ENCODE data around the gene SVOP. TPM values are rescaled to one million over a fixed set of nuclear protein-coding genes. Genes with fewer than 3 reads are reported as not detected.
A peak's percentile ranks its signal among the peaks of the same experiment; 100 is the strongest.

Gene SVOP
- total and polyA plus RNA-seq, 2 experiments from 2014 or later: 0.10 TPM; not detected in 1

DNA sequence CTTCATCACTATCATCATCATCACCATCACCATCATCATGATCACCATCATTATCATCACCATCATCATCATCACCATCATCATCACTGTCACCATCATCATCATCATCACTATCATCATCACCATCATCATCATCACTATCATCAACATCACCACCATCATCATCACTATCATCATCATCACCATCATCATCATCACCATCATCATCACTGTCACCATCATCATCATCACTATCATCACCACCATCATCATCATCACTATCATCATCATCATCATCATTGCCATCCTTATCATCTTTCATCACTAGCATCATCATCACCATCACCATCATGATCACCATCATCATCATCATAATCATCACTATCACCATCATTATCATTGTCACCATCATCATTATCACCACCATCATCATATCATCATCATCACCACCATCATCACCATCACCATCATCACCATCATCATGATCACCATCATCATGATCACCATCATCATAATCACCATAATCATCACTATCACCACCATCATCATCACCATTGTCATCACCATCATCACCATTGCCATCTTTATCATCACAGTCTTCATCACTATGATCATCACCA lies 38.1 kb downstream of the SVOP start (continued):
- TF ChIP-seq ZNF462 (CRISPR knock-in tag; IDR thresholded peaks at IDR 0.05) (no peak), JUNB (IDR thresholded peaks at IDR 0.05; ENCODE audit: unreplicated experiment) (no peak), EZH2phosphoT487 (IDR thresholded peaks at IDR 0.05; ENCODE audit: unreplicated experiment) (no peak), REST (IDR thresholded peaks at IDR 0.05; ENCODE audit: unreplicated experiment) (no peak), EZH2 (IDR thresholded peaks at IDR 0.05; ENCODE audit: low read depth, unreplicated experiment) (no peak)

DNA sequence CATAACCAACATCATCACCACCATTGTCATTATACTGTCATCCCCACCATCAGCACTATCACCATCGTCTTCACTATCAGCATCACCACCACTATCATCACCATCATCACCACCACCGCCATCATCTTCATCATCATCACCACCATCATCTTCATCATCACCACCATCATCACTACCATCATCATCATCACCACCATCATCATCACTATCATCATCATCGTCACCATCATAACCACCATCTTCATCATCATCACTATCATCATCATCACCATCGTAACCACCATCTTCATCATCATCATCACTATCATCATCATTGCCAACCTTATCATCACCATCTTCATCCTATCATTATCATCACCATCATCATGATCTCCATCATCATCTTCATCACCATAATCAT lies 39.0 kb downstream of the SVOP start:
- H3F3A ChIP-seq (replicated peaks; ENCODE audit: low read depth): no peaks in the 10 kb centered on the region
- Mint-ChIP-seq H3K9me3 (no peaks in the 10 kb centered on the region), H3K4me1 (no peaks in the 10 kb centered on the region), H3K27ac (no peak overlapping the region), H3K4me3 (no peak overlapping the region), H3K27me3 (ENCODE audit: insufficient read depth, low read depth, poor library complexity) (peaks cover under 1% of the 10 kb centered on the region), H3K36me3 (ENCODE audit: low read depth) (no peaks in the 10 kb centered on the region)
- H3K36me3 ChIP-seq (ENCODE audit: insufficient read depth): no peaks in the 10 kb centered on the region
- H3K9me2 ChIP-seq (ENCODE audit: insufficient read depth): peaks cover 15% of the 10 kb centered on the region; the same call in 1 of the 2 replicates
- no peaks in the 10 kb centered on the region for H3K4me1 ChIP-seq (ENCODE audit: insufficient read depth)
- DNase-seq (ENCODE audit: low spot score): no peak
- no peak for ATAC-seq
- no peak overlapping the region for H3K27ac ChIP-seq (ENCODE audit: low read depth)
- no peak overlapping the region for H3K4me3 ChIP-seq
- TF ChIP-seq, protein P1, sequence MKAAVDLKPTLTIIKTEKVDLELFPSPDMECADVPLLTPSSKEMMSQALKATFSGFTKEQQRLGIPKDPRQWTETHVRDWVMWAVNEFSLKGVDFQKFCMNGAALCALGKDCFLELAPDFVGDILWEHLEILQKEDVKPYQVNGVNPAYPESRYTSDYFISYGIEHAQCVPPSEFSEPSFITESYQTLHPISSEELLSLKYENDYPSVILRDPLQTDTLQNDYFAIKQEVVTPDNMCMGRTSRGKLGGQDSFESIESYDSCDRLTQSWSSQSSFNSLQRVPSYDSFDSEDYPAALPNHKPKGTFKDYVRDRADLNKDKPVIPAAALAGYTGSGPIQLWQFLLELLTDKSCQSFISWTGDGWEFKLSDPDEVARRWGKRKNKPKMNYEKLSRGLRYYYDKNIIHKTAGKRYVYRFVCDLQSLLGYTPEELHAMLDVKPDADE (IDR thresholded peaks at IDR 0.05): no peak
- 0 out of 2 replicates have a peak, but pooled peaks have one; percentile 24 for TF ChIP-seq CREB1 (CRISPR knock-in tag; IDR thresholded peaks at IDR 0.05; ENCODE audit: low read depth)
- TF ChIP-seq EZH2phosphoT487 (IDR thresholded peaks at IDR 0.05; ENCODE audit: unreplicated experiment): no peak
- TF ChIP-seq STAT1 (IDR thresholded peaks at IDR 0.05; ENCODE audit: unreplicated experiment): no peak
- no peaks in the 10 kb centered on the region for H4K20me1 ChIP-seq (replicated peaks; ENCODE audit: insufficient read depth)
- H3K27me3 ChIP-seq (ENCODE audit: insufficient read depth): no peaks in the 10 kb centered on the region
- no peaks in the 10 kb centered on the region for H3K79me2 ChIP-seq (replicated peaks; ENCODE audit: insufficient read depth)
- no peak overlapping the region for H3K4me2 ChIP-seq
- no peak overlapping the region for H2AFZ ChIP-seq

All from GM23338 (cell line).